Uterus (tissue), 4 donors: ENCODE data around the gene PSORS1C1. TPM values are rescaled to one million over a fixed set of nuclear protein-coding genes. Genes with fewer than 3 reads are reported as not detected.
A peak's percentile ranks its signal among the peaks of the same experiment; 100 is the strongest.

Source experiments
- DNase-seq, 2 donors: peaks; one replicate each; pipeline ENCODE4 v3.0.0-alpha.2; 2019 to 2020
- H3K27ac ChIP-seq, 2 donors: fragments of 200-600 bp; sonication (generic); 1 replicate in 1 of 2; 2 replicates in 1 of 2; pipeline ENCODE4 v1.5.1; 2016 to 2018
- H3K27me3 ChIP-seq, 2 donors: fragments of 200-600 bp; sonication (generic); one replicate each; pipeline ENCODE4 v1.5.1; 2018 to 2019; ENCODE audit warnings: control low read depth in 1 of 2
- H3K36me3 ChIP-seq, 2 donors: fragments of 200-600 bp; sonication (generic); one replicate each; pipeline ENCODE4 v1.5.1; 2019; ENCODE audit warnings: control low read depth in 1 of 2
- H3K4me1 ChIP-seq, 2 donors: fragments of 200-600 bp; sonication (generic); one replicate each; pipeline ENCODE4 v1.5.1; 2018 to 2019; ENCODE audit warnings: control low read depth in 1 of 2
- H3K4me3 ChIP-seq, 2 donors: fragments of 200-600 bp; sonication (generic); 1 replicate in 1 of 2; 2 replicates in 1 of 2; pipeline ENCODE4 v1.5.1; 2018 to 2019; ENCODE audit warnings: mild to moderate bottlenecking in 1 of 2
- H3K9me3 ChIP-seq, 2 donors: fragments of 200-600 bp; sonication (generic); one replicate each; pipeline ENCODE4 v1.5.1; 2019; ENCODE audit warnings: control low read depth in 1 of 2
- POLR2A ChIP-seq, 2 donors: fragments of 450-650 bp; IDR thresholded peaks; one replicate each; pipeline ENCODE4 v1.6.1; 2016; ENCODE audit warnings: antibody characterized with exemption in 2 of 2, mild to moderate bottlenecking in 1 of 2, moderate library complexity in 1 of 2
- intact Hi-C: fragments of 100-400 bp; cut with DNase I; formaldehyde crosslinking; loops from one replicate; pipeline ENCODE4 v1.15.1; 2023; ENCODE audit warnings: low total_unique reads
- total RNA-seq, 4 donors: library from RNA; depleted of rRNA in 3 of 4; stranded (reverse); fragments of >200 nt in 3 of 4; gene quantifications; one replicate each; pipeline versions ENCODE4 v1.1.0 to v1.2.4, GENCODE V29; 2014 to 2023
- TF ChIP-seq, protein P1 (sequence below), 4 experiments: fragments of 200-600 bp in 2 of 4; fragments of 450-650 bp in 2 of 4; sonication (generic) in 2 of 4; IDR thresholded peaks; one replicate each; pipeline ENCODE4 v1.5.1; 2016 to 2019; ENCODE audit warnings: antibody characterized with exemption in 4 of 4, mild to moderate bottlenecking in 2 of 4, moderate library complexity in 1 of 4
- donor health status: DM: yes; HTN: yes; CAD: no.

Gene PSORS1C1
- total RNA-seq, 4 donors from 2014 or later = under 0.01 to 4.5 (median 0.54) TPM

DNA sequence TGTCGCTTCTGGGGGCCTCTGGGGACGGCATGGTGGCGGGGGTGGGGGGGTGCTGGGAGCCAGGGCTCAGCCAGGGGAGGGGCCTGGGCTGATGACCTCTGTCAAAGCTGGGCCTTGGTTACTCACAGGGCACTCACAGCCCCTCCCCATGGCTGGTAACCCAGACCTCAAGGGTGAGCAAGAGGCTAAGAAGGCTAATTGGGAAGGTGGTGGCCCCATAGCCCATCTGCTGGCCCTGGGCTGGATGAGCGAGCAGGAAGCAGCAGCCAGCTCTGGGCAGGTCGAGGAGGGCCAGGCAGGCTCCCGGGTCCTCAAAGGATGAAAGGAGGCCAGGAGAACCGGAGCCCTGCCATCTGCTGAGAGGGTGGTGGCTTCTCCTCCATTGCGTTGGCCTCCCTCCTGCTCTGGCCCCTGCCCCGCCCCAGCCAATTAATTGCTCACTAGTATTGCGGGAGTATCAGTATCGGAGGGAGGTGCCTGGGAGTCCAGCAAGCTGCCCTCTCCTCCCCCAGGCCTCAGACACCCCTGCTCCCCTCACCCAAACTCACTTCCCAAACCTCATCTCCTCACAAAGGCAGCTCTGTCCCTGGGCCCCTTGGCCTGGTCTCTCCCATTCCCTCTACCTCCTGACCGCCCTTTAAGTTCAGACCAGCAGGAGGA is 6.7 kb downstream of the PSORS1C1 start:
- no peak for TF ChIP-seq POLR2A (IDR thresholded peaks at IDR 0.05)
- TF ChIP-seq, protein P1, sequence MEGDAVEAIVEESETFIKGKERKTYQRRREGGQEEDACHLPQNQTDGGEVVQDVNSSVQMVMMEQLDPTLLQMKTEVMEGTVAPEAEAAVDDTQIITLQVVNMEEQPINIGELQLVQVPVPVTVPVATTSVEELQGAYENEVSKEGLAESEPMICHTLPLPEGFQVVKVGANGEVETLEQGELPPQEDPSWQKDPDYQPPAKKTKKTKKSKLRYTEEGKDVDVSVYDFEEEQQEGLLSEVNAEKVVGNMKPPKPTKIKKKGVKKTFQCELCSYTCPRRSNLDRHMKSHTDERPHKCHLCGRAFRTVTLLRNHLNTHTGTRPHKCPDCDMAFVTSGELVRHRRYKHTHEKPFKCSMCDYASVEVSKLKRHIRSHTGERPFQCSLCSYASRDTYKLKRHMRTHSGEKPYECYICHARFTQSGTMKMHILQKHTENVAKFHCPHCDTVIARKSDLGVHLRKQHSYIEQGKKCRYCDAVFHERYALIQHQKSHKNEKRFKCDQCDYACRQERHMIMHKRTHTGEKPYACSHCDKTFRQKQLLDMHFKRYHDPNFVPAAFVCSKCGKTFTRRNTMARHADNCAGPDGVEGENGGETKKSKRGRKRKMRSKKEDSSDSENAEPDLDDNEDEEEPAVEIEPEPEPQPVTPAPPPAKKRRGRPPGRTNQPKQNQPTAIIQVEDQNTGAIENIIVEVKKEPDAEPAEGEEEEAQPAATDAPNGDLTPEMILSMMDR (IDR thresholded peaks at IDR 0.05) = no peak
- no peaks in the 10 kb centered on the region for H3K27me3 ChIP-seq
- H3K4me3 ChIP-seq = no peak overlapping the region
- DNase-seq = no peak
- no peaks in the 10 kb centered on the region for H3K9me3 ChIP-seq
- intact Hi-C loops = no loop called here
- H3K27ac ChIP-seq = peak overlapping the region in 1 of 2 donors; percentile 34
- no peaks in the 10 kb centered on the region for H3K4me1 ChIP-seq
- H3K36me3 ChIP-seq = no peaks in the 10 kb centered on the region

DNA sequence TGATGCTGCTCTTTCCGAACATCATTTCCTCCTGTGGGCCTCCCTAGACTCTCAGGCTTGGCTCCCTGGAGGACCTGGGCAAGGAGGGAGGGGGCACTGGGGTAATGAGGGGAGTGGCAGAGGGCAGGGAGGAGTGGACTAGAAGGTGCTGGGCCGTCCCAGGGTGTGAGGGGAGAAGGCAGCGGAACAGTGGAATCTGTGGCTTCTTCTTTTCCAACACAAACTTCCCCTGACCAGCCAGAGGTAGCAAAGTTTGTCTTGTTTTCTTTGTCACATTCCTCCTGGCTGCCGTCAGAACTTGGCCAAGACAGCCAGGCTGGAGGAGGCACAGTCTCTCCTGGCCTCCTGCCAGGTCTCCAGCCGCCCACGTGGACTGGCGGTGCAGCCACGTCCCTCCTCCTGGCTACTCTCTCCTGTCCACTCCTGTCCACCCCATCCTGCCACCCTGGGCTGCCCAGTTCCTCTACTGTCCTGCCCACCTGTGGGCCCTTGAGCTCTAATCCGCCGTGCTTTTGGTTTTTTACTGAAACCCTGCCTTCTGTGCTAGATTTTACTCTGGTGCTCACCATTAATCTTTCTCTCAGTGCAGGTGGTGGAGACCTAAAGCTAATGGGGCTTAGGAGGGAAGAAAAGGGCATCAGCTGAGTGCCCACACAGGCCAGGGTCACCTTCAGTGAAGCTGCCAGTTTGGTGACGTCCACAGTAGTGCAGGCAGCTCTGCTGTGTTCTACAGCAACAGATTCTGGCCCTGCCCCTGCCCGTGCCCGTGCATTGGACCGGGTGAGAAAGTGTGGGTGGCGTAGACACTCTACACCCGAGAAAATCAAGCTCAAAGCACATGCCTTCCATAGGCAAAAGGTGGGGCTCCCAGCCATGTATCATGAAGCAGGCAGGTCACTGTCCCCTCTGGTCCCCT is 8.4 kb downstream of the PSORS1C1 start:
- TF ChIP-seq, protein P1 (IDR thresholded peaks at IDR 0.05) = no peak
- no peak for TF ChIP-seq POLR2A (IDR thresholded peaks at IDR 0.05)
- H3K36me3 ChIP-seq = no peaks in the 10 kb centered on the region
- H3K4me1 ChIP-seq = no peaks in the 10 kb centered on the region
- intact Hi-C loops = no loop called here
- DNase-seq = peak; percentile 70 to 84
- no peaks in the 10 kb centered on the region for H3K9me3 ChIP-seq
- H3K4me3 ChIP-seq = no peak overlapping the region
- peak overlapping the region; percentile 50 to 63 for H3K27ac ChIP-seq
- no peaks in the 10 kb centered on the region for H3K27me3 ChIP-seq

DNA sequence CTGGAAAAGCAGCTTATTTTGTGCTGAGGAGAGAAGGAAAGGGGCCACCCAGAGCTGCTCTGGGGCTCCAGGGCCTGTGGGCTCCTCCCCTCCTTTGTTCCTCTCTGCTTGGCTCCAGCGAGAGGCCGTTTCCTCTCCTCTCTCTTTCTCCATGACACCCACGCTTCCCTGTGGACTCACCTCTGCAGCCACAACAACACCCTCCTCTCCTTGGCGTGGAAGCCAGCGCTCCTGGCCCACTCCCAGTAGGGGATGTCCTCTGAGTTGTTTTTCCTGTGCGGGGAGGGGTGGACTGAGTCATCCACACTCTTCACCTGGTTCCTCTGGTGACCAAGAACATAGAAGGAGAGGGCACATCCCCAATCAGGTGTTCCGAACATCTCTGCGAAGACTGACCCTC is 10.6 kb downstream of the PSORS1C1 start:
- H3K27ac ChIP-seq = peak overlapping the region; percentile 39 to 55
- DNase-seq = peak; percentile 81 to 84
- intact Hi-C loops = no loop called here
- H3K9me3 ChIP-seq = no peaks in the 10 kb centered on the region
- H3K27me3 ChIP-seq = no peaks in the 10 kb centered on the region
- no peaks in the 10 kb centered on the region for H3K36me3 ChIP-seq
- H3K4me3 ChIP-seq = no peak overlapping the region
- H3K4me1 ChIP-seq = no peaks in the 10 kb centered on the region
- TF ChIP-seq, protein P1 (IDR thresholded peaks at IDR 0.05) = no peak
- TF ChIP-seq POLR2A (IDR thresholded peaks at IDR 0.05) = no peak

DNA sequence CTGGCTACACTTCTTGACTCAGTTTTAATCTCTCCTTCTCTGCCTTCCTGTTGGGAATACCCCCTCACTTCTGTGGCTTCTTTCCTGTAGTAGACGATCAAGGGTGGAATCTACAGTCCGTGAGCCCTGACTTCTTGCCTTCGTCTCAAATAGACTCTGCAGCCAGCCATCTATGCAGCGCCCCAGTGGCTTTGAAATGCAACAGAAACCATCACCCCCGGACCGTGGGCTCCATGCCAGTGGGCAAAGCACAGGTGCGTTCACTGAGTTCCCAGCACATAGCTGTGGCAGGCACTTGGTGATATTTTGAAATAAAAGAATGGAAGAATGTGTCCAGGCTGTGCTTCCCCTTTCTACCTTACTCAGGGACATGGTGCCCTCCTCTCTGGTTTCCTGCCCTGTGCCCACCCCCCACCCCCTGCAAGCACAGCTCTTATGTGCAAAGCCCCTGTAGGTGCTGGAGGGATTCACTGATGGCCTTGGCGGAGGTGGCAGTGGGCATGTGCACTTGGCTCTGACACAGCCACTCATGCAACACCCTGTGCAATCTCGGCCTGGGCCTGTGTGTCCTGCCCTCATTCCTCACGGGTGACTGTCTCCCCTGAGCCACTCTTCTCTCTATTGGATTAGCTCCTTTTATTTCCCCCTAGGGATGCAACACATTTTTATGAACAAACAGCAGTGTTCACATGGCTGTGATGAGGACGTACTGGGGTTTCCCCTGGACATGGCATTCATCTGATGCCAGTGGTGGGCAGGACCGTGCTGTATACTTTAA is 11.2 kb downstream of the PSORS1C1 start:
- intact Hi-C loops = no loop called here
- no peak for DNase-seq
- TF ChIP-seq, protein P1 (IDR thresholded peaks at IDR 0.05) = no peak
- no peak for TF ChIP-seq POLR2A (IDR thresholded peaks at IDR 0.05)
- peak overlapping the region; percentile 14 to 55 for H3K27ac ChIP-seq
- no peak overlapping the region for H3K4me3 ChIP-seq
- H3K9me3 ChIP-seq = no peaks in the 10 kb centered on the region
- H3K27me3 ChIP-seq = no peaks in the 10 kb centered on the region
- no peaks in the 10 kb centered on the region for H3K4me1 ChIP-seq
- no peaks in the 10 kb centered on the region for H3K36me3 ChIP-seq
